Measurements from ENCODE around the gene RRBP1.

The RRBP1 gene

DNA sequence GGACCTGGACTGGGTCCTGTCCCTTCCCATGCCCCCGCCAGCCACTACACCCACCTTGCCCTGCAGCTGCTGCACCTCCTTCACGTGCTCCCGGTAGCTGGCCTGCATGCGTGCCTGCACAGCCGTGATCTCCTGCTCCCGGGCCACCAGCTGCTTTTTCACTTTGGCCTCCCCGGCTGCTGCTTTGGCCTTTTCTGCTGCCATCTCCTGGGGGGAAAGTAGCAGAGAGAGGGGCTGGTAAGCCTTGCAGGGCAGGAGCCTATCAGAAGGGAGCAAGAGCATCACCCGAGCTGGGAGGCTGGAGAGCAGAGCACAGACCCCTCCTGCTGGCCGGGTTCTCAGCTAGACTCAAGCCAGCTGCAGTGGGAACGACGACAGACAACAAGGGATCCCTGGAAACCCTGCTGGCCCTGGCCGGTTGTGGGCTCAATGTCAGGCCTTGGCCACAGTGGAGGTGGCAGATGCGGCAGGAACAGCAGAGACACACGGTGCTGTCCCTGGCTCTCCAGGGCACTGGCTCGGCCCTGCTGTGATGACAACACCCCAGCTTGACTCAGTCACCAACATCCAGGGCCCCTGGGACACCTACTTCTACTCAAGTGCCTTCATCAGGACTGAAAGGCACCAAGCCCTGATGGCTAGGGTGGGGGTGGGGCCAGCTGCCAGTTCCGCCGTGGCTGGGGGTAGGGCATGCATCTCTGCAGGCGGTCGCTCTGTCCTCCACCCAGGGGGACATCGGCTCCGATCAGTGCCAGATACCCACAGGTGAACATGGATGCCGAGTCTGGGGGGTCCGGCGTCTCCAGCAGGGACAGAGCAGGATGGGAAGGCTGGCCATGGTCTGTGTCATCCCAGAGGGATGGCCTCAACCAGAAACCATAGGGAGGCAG, 45.3 kb downstream of the RRBP1 start:
- no peak for DNase-seq (ENCODE audit: low read depth in 3 of 3)

- no peak for DNase-seq (ENCODE audit: low read depth in 3 of 3)
Measured at GRCh38 chr20:17635332-17636244, 46.5 kb downstream of the RRBP1 start.

DNA sequence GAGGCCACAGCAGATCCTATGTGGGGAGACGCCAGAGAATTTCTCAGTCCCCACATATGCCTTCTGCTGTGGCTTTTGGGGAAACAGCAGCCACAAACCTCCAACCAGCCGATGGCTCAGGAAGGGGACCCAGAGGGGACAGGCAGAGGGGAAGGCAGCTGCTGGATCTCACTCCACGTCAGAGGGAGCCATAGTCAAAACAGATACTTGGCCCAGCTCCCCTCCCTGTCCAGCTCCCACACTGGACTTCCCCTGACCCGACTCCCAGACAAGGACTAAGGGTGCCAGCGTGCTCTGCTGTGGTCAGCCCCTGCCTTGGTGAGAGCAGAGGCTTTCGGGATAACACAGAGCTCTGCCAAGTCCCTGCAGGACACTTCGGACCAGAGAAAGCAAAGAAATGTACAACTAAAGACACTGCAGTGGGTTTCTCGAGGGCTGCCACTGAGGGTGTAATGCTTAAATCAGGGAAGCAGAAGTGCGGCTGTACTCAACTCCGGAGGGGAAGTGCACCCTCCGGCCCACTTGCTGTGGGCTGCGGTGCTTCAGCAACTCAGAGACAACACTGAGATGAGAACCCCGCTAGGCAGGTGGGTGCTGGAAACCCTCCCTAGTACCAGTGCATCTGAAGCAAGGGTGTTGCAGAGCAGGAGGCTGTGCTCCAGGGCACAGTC, 47.2 kb downstream of the RRBP1 start:
- no peak for DNase-seq (ENCODE audit: low read depth in 3 of 3)

- DNase-seq (ENCODE audit: low read depth in 3 of 3) = no peak
Measured at GRCh38 chr20:17633850-17634500, 48.1 kb downstream of the RRBP1 start.

DNA sequence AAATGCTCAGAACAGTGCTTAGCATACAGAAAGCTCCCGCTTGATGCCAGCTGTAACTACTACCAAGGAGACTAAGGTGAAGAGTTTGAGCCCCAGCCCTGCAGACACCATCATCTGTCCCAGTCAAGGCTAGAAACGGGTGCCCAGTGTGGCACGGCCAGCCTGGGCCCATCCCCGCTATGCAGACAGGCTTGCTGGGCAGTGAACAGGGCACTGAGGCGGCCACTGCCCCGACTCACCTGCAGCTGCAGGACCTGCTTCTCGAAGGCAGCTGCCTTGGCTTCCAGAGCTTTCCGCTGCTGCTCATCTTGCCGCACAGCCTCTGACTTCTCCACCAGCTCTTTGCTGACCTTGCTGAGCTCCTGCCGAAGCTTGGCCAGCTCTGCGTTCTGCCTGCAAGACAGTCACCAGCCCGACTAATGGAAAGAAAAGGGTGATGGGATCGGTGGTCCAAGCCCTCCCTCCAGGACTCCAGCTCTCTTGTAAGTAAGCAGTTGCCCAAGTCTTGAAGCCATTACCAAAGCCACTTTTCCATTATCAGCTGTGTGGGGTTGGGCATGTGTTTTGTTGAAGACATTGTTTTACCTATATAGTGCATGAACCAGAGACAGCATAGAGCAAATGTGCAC, 48.7 kb downstream of the RRBP1 start:
- DNase-seq (ENCODE audit: low read depth in 3 of 3) = no peak

DNA sequence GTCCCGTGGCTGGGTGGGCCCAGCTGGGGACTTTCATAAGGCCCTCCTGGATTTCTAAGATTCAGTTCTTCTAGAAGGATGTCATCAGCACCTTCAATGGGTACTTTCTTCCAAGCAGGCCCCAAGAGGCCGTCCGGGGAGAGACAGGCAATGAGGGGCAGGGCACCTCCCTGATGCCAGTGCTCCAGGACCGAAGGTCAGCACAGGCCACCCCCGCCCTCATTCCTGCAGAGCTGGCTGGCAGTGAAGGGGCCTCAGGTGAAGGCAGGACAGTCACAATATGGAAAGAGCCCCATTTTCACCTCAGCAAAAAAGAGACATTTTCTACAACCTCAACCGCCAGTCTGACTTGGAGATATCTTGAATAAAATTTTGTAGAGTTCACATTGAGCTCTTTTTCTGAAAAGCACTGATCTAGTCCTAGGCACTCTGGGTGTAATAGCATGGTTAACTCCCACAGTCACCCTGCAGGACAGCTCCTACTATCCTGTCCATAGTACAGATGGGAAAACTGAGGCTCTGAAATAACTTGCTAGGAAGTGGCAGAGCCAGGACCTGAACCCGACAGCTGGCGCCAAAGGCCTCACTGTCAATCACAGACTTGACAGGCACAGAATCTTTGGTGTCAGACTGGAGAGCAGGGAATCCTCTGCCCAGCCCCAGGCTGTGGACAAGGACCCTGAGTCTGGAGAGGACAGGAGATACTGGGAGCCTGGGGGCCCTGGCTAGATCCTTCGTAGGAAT, 50.3 kb downstream of the RRBP1 start:
- no peak for DNase-seq (ENCODE audit: low read depth in 3 of 3)

GRCh38 chr20:17630806-17631195, 51.2 kb downstream of the RRBP1 start:
- DNase-seq (ENCODE audit: low read depth in 3 of 3) = no peak

- DNase-seq (ENCODE audit: low read depth in 3 of 3) = no peak
Measured at GRCh38 chr20:17630151-17630805, 51.8 kb downstream of the RRBP1 start.

DNA sequence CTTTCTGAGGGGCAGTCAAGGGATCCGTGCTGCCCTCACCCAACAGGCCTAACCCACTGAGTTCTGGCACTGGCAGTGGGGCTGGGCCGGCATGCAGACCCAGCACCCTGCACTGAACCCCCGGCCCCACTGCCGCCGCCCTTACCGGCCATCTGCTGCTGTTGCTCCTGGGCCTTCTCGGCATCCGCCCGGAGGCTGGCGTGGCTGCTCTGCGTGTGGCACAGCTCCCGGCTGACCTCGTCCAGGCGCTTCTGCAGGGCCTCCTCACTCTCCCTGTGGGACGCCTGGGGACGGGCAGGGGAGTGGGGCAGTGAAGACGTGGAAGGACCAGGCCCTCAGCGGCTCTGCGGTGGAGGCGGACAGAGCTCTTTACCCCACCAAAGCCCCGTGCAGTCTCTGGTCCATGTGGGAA, 52.4 kb downstream of the RRBP1 start:
- DNase-seq (ENCODE audit: low read depth in 3 of 3) = no peak

DNA sequence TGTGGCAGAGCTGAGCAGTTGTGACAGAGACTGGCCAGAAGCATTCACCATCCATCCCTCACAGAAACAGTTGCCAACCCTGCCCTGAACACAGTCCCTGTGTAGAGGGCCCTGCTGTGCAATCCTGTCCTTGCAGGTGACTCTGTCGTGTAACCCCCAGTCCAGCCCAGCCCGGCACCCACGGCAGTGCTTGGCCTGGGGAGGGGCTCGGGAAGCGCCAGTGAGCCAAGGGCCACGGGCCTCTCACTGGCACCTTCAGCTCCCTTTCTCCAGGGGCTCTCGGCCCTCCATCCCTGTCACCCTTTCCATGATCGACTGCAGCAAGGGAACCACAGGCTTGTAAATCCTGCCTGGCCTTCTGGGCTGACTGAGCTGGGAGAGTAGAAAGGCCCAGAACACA, 53.0 kb downstream of the RRBP1 start:
- DNase-seq (ENCODE audit: low read depth in 3 of 3) = no peak

DNA sequence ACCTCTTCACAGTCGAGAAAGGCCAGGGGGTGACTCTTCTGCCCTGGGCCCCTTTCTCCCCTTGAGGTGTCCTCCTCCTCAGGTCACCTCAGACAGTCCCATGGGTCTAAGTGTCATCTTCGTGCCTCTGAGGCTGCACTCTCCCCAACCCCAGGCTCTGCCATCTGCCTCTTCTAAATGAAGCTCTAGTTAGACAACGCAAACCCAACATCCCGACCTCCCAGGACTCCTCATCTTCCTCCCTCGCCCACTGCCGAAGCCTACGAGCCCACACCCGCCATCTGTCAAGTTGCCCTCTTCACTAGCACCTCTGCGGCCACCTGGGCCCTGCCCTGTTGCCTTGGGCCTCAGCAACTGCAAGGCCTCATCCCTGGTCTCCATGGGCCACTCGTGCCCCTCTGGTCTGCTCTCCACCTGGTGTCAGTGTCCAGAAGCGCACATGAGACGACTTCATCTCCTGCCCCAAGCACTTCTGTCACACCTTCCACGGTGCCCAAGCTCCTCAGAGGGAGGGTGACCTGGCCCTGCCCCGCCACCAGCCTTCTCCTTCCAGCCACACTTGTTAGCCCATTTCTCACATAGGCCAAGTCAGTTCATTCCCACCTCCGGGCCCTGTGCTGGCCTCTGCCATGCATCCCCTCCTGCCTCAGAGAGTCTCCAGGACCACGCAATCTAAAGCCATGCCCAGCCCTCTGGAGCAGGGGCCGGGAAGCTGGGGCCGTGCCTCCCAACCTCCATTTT, 53.8 kb downstream of the RRBP1 start:
- DNase-seq (ENCODE audit: low read depth in 3 of 3) = no peak

- DNase-seq (ENCODE audit: low read depth in 3 of 3) = no peak
Measured at GRCh38 chr20:17627101-17627955, 54.7 kb downstream of the RRBP1 start.

DNA sequence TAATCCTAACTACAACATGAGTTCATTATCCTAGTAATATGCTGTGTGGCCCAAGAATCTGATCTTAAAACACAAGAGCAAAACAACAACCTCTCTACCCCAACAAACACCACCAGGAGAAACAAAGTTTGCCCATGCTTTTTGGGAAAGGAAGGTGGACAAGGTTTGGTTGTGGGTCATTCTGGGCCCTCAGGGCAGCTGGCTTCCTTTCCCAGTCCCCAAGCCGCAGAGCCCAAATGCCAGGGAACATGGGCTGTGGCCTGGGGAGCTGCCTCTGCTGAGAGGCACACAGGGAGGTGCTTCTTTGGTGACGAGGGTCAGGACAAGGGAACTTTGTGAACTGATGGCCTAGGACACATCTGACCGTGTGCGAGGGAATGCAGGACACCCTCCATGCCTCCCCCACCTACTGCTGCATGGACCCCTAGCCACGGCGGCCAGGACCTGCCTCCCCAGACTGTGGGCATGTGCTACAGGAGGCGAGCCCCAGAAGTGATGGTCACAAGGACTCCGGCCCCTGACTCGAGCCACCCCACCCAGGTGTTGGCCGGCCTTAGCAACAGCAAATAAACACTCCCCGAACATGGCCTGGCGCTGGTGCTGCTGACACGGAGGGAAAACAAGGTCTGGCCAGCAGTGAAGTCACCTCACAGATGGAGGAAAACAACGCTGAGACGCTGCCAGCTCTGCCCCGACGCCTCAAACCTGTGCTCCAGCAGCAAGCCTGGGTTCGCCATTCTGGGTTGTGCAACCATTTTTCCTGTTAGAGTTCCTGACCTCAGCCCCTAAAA, 55.6 kb downstream of the RRBP1 start:
- DNase-seq (ENCODE audit: low read depth in 3 of 3) = no peak

GRCh38 chr20:17625246-17626051, 56.6 kb downstream of the RRBP1 start:
- DNase-seq (ENCODE audit: low read depth in 3 of 3) = no peak

DNA sequence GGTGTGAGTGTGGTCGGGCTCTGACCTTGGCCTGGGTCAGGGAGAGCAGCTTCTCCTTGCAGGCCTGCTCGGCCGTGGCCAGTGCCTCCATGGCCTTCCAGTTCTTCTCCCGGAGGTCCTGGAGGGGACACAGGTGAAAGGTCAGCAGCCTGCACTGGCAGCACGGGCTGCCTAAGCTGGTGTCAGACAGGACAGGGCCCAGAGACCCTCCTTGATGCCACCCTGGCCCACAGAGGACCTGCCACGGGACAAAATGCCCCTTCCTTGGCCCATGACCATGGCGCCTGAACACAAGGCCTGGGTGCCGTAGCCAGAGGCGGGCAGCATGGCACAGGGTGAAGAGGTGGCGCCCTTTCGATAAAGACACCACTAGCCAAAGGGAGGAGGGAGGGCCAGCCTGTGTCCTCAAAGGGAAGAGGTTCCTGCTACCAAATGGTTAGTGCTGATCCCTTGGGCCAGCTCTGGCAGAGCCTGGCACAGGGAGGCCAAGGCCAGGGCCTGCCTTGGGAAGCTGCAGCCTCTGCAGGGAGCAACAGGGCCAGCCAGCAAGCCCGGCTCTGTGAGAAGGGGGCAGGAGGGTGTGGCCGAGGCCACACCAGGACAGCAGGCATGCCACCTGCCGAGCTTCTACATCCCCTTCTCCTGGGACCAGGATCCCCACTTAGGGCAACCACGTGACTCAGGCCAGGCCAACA, 57.3 kb downstream of the RRBP1 start:
- no peak for DNase-seq (ENCODE audit: low read depth in 3 of 3)

DNA sequence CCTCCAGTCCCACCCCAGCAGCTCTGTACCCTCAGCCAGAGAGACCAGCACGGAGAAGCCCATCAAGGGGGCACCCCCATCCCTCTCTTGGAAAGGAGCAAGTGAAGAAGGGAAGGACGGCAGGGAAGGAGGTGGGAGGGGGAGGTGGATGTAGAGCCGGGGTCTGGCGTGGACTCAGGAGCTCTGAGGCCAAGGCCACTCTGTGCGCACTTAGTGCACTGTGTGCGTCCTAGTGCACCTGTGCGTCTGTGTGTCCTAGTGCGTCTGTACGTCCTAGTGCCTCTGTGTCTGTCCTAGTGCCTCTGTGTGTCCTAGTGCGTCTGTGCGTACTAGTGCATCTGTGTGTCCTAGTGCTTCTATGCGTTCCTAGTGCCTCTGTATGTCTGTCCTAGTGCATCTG, 58.0 kb downstream of the RRBP1 start:
- DNase-seq (ENCODE audit: low read depth in 3 of 3) = no peak
